K562 (cell line): ENCODE data around the gene NAA38. TPM values are rescaled to one million over a fixed set of nuclear protein-coding genes. Genes with fewer than 3 reads are reported as not detected.

Experiments used
- CHCHD3 ChIP-seq: fragments of 250-450 bp; sonication (Bioruptor Pico); IDR thresholded peaks from 2 replicates; pipeline ENCODE4 v2.1.2; 2022; ENCODE audit warnings: mild to moderate bottlenecking
- CREBBP ChIP-seq: IDR thresholded peaks from one replicate; pipeline ENCODE4 v1.6.1; 2012; ENCODE audit warnings: low read depth, mild to moderate bottlenecking, control low read depth, inconsistent platforms, low read length
- E2F8 ChIP-seq: fragments of 450-650 bp; IDR thresholded peaks from 2 replicates; pipeline ENCODE4 v1.7.1; 2018; ENCODE audit warnings: mild to moderate bottlenecking, low read depth; ENCODE audit not compliant: partially characterized antibody
- FOXJ3 ChIP-seq: sonication (generic); formaldehyde crosslinking; IDR thresholded peaks from 2 replicates; pipeline ENCODE4 v1.4.0; 2020; ENCODE audit warnings: mild to moderate bottlenecking, missing genetic modification reagents
- FOXK2 ChIP-seq, 2 experiments: fragments of 450-650 bp; IDR thresholded peaks in 1 of 2; conservative IDR thresholded peaks in 1 of 2; 2 replicates each; pipeline ENCODE4 v1.6.1; 2016; ENCODE audit warnings: low read depth in 2 of 2, mild to moderate bottlenecking in 1 of 2
- JUN ChIP-seq, 2 experiments: sonication (generic) in 1 of 2; formaldehyde crosslinking in 1 of 2; IDR thresholded peaks; 2 replicates each; pipeline versions ENCODE4 v1.6.1 to v1.8.0; 2012 to 2022; ENCODE audit warnings: borderline replicate concordance in 2 of 2, mild to moderate bottlenecking in 2 of 2, improper control_type of control experiment in 1 of 2, low read depth in 1 of 2, low read length in 1 of 2, missing genetic modification reagents in 1 of 2
- KAT7 ChIP-seq: sonication (generic); formaldehyde crosslinking; IDR thresholded peaks from 2 replicates; pipeline ENCODE4 v1.8.0; 2022; ENCODE audit warnings: missing genetic modification reagents, mild to moderate bottlenecking, borderline replicate concordance
- KDM5B ChIP-seq: fragments of 200-600 bp; sonication (generic); IDR thresholded peaks from 2 replicates; pipeline ENCODE4 v1.6.1; 2012; ENCODE audit warnings: low read depth, mild to moderate bottlenecking, moderate library complexity, low read length, control low read depth, inconsistent platforms; ENCODE audit not compliant: insufficient replicate concordance
- KHSRP ChIP-seq: fragments of 450-650 bp; IDR thresholded peaks from 2 replicates; pipeline ENCODE4 v1.6.1; 2017
- MTA2 ChIP-seq: fragments of 450-650 bp; IDR thresholded peaks from 2 replicates; pipeline ENCODE4 v1.6.1; 2016; ENCODE audit warnings: low read depth
- MTA3 ChIP-seq: fragments of 450-650 bp; formaldehyde crosslinking; IDR thresholded peaks from 2 replicates; pipeline ENCODE4 v1.6.1; 2017; ENCODE audit warnings: mild to moderate bottlenecking, borderline replicate concordance
- NFYB ChIP-seq: IDR thresholded peaks from 2 replicates; pipeline ENCODE4 v1.6.1; 2011; ENCODE audit warnings: mild to moderate bottlenecking, moderate library complexity; ENCODE audit not compliant: insufficient read length; ENCODE audit errors: extremely low read depth
- PHTF2 ChIP-seq: fragments of 250-450 bp; sonication (Bioruptor Pico); IDR thresholded peaks from 2 replicates; pipeline ENCODE4 v1.5.0; 2021; ENCODE audit warnings: mild to moderate bottlenecking
- POLR2AphosphoS5 ChIP-seq: IDR thresholded peaks from 2 replicates; pipeline ENCODE4 v1.6.1; 2011; ENCODE audit warnings: mild to moderate bottlenecking, low read depth, low read length, moderate library complexity; ENCODE audit not compliant: control insufficient read depth, insufficient read depth
- RBM17 ChIP-seq: fragments of 200-400 bp; formaldehyde crosslinking; IDR thresholded peaks from 2 replicates; pipeline ENCODE4 v1.6.1; 2017; ENCODE audit warnings: low read depth, mild to moderate bottlenecking, low read length, borderline replicate concordance
- RNF2 ChIP-seq: sonication (generic); IDR thresholded peaks from 2 replicates; pipeline ENCODE4 v1.6.1; 2016
- YY1 ChIP-seq, 3 experiments: IDR thresholded peaks; 2 replicates each; pipeline ENCODE4 v1.6.1; 2011; ENCODE audit warnings: low read length in 2 of 3, mild to moderate bottlenecking in 2 of 3, moderate library complexity in 2 of 3, borderline replicate concordance in 1 of 3, control low read depth in 1 of 3, low read depth in 1 of 3; ENCODE audit not compliant: insufficient read depth in 3 of 3, insufficient replicate concordance in 2 of 3, control insufficient read depth in 1 of 3, insufficient read length in 1 of 3; ENCODE audit errors: extremely low read depth in 1 of 3
- ZBTB17 ChIP-seq: fragments of 450-650 bp; formaldehyde crosslinking; IDR thresholded peaks from 2 replicates; pipeline ENCODE4 v1.4.0; 2020; ENCODE audit warnings: mild to moderate bottlenecking
- ZNF282 ChIP-seq: sonication (generic); formaldehyde crosslinking; IDR thresholded peaks from 2 replicates; pipeline ENCODE4 v1.8.1; 2023; ENCODE audit warnings: missing genetic modification reagents
- ZNF76 ChIP-seq: fragments of 250-450 bp; sonication (Bioruptor Pico); IDR thresholded peaks from 2 replicates; pipeline ENCODE4 v1.4.0; 2020; ENCODE audit warnings: mild to moderate bottlenecking, moderate library complexity, borderline replicate concordance
- ZSCAN32 ChIP-seq: fragments of 450-650 bp; formaldehyde crosslinking; IDR thresholded peaks from 2 replicates; pipeline ENCODE4 v1.4.0; 2020; ENCODE audit warnings: mild to moderate bottlenecking, moderate library complexity
- ZZZ3 ChIP-seq: fragments of 450-650 bp; IDR thresholded peaks from 2 replicates; pipeline ENCODE4 v1.6.1; 2016; ENCODE audit warnings: antibody characterized with exemption, mild to moderate bottlenecking, moderate library complexity
- polyA plus RNA-seq, 8 experiments: library from polyadenylated mRNA; depleted of rRNA in 4 of 8; stranded (reverse) in 5 of 8; unstranded in 3 of 8; fragments of >200 nt; fragmentation: Nextera tagmentation in 2 of 8; fragmentation: Illumina TruSeq in 1 of 8; extraction: Ambion mirVana in 2 of 8; extraction: Trizol in 1 of 8; gene quantifications; 2 replicates each; pipeline versions ENCODE4 v1.2.1 to v1.2.3, GENCODE V29; 2011 to 2014; ENCODE audit warnings: inconsistent platforms in 1 of 8, missing spikeins in 1 of 8
- total RNA-seq, 7 experiments: library from RNA; depleted of rRNA in 6 of 7; stranded (reverse); fragments of >200 nt in 6 of 7; fragmentation: Illumina TruSeq in 2 of 7; extraction: Trizol in 2 of 7; gene quantifications; 2 replicates each; pipeline versions ENCODE4 v1.2.1 to v1.2.3, GENCODE V29; 2011 to 2021; ENCODE audit warnings: low replicate concordance in 1 of 7
- TF ChIP-seq, protein P1 (sequence below): fragments of 450-650 bp; conservative IDR thresholded peaks from 2 replicates; pipeline ENCODE4 v1.6.1; 2016; ENCODE audit warnings: missing genetic modification characterization, low read depth, mild to moderate bottlenecking, missing compliant biosample characterization, moderate library complexity

The NAA38 gene
- total and polyA plus RNA-seq, 9 of the 15 experiments (the other 6 are each of a cell fraction or from before 2014, with no cell fraction given): 16.4 to 99.8 (median 57.3) TPM

- TF ChIP-seq, protein P1, sequence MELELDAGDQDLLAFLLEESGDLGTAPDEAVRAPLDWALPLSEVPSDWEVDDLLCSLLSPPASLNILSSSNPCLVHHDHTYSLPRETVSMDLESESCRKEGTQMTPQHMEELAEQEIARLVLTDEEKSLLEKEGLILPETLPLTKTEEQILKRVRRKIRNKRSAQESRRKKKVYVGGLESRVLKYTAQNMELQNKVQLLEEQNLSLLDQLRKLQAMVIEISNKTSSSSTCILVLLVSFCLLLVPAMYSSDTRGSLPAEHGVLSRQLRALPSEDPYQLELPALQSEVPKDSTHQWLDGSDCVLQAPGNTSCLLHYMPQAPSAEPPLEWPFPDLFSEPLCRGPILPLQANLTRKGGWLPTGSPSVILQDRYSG (tag): no peak
- TF ChIP-seq MTA2 (no peak), FOXJ3 (CRISPR knock-in tag) (no peak), FOXK2 (conservative IDR thresholded peaks at IDR 0.05 in 1 of 2, IDR thresholded peaks at IDR 0.05 in 1 of 2; ENCODE audit: low read depth in 2 of 2) (no peak), POLR2AphosphoS5 (0 out of 2 replicates have a peak, but pooled peaks have one; percentile 23), PHTF2 (CRISPR knock-in tag) (no peak), CREBBP (no peak), E2F8 (no peak), KAT7 (CRISPR knock-in tag) (no peak), RBM17 (no peak), MTA3 (no peak), ZBTB17 (CRISPR knock-in tag) (no peak), NFYB (no peak), ZSCAN32 (CRISPR knock-in tag) (no peak), ZZZ3 (no peak), KDM5B (peak; percentile 37), ZNF76 (CRISPR knock-in tag) (no peak), RNF2 (no peak; the same call in 1 of the 2 replicates), ZNF282 (no peak), KHSRP (no peak), YY1 (IDR thresholded peaks at IDR 0.05; ENCODE audit: borderline replicate concordance in 1 of 3, control insufficient read depth in 1 of 3, extremely low read depth in 1 of 3, insufficient read depth in 3 of 3, insufficient read length in 1 of 3, insufficient replicate concordance in 2 of 3, low read depth in 1 of 3, low read length in 2 of 3) (no peak), CHCHD3 (CRISPR knock-in tag) (no peak), JUN (IDR thresholded peaks at IDR 0.05; ENCODE audit: borderline replicate concordance, low read depth, low read length) (no peak), JUN (CRISPR knock-in tag; IDR thresholded peaks at IDR 0.05; ENCODE audit: borderline replicate concordance) (0 out of 2 replicates have a peak, but pooled peaks have one; percentile 24)
These were observed 21.4 kb downstream of the NAA38 start (continued) for GRCh38 chr17:7835814-7836595.
